ENCODE measurements around the gene CACNA2D3. TPM values are rescaled to one million over a fixed set of nuclear protein-coding genes. Genes with fewer than 3 reads are reported as not detected.

Gene CACNA2D3
- total RNA-seq, 1 experiment from 2014 or later = not detected

DNA sequence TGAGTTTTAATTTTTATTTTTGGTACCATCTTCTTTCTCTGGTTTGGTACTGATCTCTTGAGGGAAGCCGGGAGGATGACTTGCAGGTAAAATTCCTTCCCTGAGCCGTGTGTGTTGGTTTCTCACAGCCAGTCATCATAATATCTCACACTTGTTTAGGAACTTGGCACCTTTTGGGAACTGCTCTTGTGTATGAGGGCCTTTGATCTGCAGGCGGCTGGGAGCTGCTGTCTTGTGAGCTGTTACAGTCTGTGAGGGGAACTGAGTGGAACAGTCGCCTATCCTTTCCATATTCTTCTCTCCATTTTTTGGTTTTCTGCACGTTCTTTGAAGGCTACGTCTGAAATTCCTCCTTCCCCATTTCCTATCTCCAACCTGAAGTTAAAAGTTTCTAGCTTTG lies 75.2 kb downstream of the CACNA2D3 start:
- DNase-seq = no peak
- H3K9me3 ChIP-seq = no peaks in the 10 kb centered on the region
- no peaks in the 10 kb centered on the region for H3K4me1 ChIP-seq
- Mint-ChIP-seq H3K4me1 (ENCODE audit: low read depth, unreplicated experiment) (no peaks in the 10 kb centered on the region), H3K27ac (ENCODE audit: unreplicated experiment) (no peak overlapping the region), H3K27me3 (ENCODE audit: insufficient read depth, unreplicated experiment) (peaks cover 15% of the 10 kb centered on the region), H3K4me3 (ENCODE audit: unreplicated experiment) (no peak overlapping the region), H3K9me3 (ENCODE audit: unreplicated experiment) (no peaks in the 10 kb centered on the region), H3K36me3 (ENCODE audit: insufficient read depth, unreplicated experiment) (no peaks in the 10 kb centered on the region)
- H3K4me3 ChIP-seq (ENCODE audit: low read depth, low read length) = no peak overlapping the region
- TF ChIP-seq, protein P1, sequence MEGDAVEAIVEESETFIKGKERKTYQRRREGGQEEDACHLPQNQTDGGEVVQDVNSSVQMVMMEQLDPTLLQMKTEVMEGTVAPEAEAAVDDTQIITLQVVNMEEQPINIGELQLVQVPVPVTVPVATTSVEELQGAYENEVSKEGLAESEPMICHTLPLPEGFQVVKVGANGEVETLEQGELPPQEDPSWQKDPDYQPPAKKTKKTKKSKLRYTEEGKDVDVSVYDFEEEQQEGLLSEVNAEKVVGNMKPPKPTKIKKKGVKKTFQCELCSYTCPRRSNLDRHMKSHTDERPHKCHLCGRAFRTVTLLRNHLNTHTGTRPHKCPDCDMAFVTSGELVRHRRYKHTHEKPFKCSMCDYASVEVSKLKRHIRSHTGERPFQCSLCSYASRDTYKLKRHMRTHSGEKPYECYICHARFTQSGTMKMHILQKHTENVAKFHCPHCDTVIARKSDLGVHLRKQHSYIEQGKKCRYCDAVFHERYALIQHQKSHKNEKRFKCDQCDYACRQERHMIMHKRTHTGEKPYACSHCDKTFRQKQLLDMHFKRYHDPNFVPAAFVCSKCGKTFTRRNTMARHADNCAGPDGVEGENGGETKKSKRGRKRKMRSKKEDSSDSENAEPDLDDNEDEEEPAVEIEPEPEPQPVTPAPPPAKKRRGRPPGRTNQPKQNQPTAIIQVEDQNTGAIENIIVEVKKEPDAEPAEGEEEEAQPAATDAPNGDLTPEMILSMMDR (IDR thresholded peaks at IDR 0.05; ENCODE audit: insufficient read depth in 1 of 2, low read depth in 1 of 2, low read length in 1 of 2, severe bottlenecking in 1 of 2, unreplicated experiment in 1 of 2) = no peak
- peaks cover 2% of the 10 kb centered on the region; the same call in 1 of the 2 replicates for H3K27me3 ChIP-seq (replicated peaks; ENCODE audit: control insufficient read depth, insufficient read depth, low read length)
- no TSS peak for BruUV-seq (replicated peaks)
- H3K36me3 ChIP-seq (ENCODE audit: control insufficient read depth, insufficient read depth, low read length) = no peaks in the 10 kb centered on the region
- intact Hi-C loops (cut with micrococcal nuclease; ENCODE audit: unreplicated experiment) = no loop called here
- POLR2A ChIA-PET = no interaction called here
- CTCF ChIA-PET = no interaction called here

DNA sequence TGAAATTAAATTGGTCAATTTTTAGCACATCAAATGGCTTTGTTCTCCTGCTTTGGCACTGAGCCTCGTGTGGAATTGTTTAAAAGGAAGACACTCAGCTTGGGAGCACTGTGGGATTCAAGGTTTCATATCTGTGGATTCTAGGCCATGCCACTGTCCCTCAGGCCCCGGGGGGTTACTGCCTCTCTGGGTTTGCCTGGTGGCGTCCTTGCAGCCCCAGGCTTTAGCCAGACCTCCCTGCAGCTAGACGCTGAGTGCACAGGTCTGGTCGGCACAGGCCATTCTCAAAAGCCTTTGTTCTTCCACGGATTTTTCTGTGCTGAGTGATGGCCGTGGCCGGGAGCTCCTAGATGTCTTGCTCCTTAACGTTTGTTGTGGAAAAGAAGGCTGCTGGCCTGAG lies 76.2 kb downstream of the CACNA2D3 start:
- H3K4me3 Mint-ChIP-seq (ENCODE audit: unreplicated experiment) = no peak overlapping the region
- H3K27me3 Mint-ChIP-seq (ENCODE audit: insufficient read depth, unreplicated experiment) = peaks cover 16% of the 10 kb centered on the region
- H3K9me3 Mint-ChIP-seq (ENCODE audit: unreplicated experiment) = no peaks in the 10 kb centered on the region
- no peaks in the 10 kb centered on the region for H3K36me3 Mint-ChIP-seq (ENCODE audit: insufficient read depth, unreplicated experiment)
- H3K4me1 ChIP-seq = no peaks in the 10 kb centered on the region
- H3K4me3 ChIP-seq (ENCODE audit: low read depth, low read length) = no peak overlapping the region
- TF ChIP-seq, protein P1 (IDR thresholded peaks at IDR 0.05; ENCODE audit: insufficient read depth in 1 of 2, low read depth in 1 of 2, low read length in 1 of 2, severe bottlenecking in 1 of 2, unreplicated experiment in 1 of 2) = no peak
- peaks cover 2% of the 10 kb centered on the region; the same call in 1 of the 2 replicates for H3K27me3 ChIP-seq (replicated peaks; ENCODE audit: control insufficient read depth, insufficient read depth, low read length)
- CTCF ChIA-PET = no interaction called here
- H3K4me1 Mint-ChIP-seq (ENCODE audit: low read depth, unreplicated experiment) = no peaks in the 10 kb centered on the region
- H3K9me3 ChIP-seq = no peaks in the 10 kb centered on the region
- intact Hi-C loops (cut with micrococcal nuclease; ENCODE audit: unreplicated experiment) = no loop called here
- no TSS peak for BruUV-seq (replicated peaks)
- no peaks in the 10 kb centered on the region for H3K36me3 ChIP-seq (ENCODE audit: control insufficient read depth, insufficient read depth, low read length)
- DNase-seq = no peak
- H3K27ac Mint-ChIP-seq (ENCODE audit: unreplicated experiment) = no peak overlapping the region
- POLR2A ChIA-PET = no interaction called here

DNA sequence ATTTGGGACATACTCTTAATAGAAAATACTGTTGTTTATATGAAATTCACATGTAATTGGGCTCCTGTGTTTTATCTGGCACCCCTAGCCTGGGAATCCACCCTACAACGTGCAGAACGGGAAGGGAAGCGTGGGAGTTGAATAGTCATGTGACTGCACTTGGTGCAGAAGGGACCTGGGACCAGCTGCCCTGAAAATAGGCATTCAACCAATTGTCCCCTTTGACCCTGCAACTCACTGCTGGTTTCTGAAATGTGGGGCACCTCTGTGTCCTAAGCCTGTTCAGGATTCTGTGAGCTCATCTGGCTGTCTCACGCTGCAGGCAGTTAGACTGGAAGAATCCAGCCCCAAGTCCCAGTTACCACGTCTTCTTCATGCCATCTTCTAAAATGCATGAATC lies 79.7 kb downstream of the CACNA2D3 start:
- Histone ChIP-seq H3K4me3 (ENCODE audit: low read depth, low read length) (no peak overlapping the region), H3K36me3 (ENCODE audit: control insufficient read depth, insufficient read depth, low read length) (no peaks in the 10 kb centered on the region), H3K27me3 (replicated peaks; ENCODE audit: control insufficient read depth, insufficient read depth, low read length) (no peaks in the 10 kb centered on the region; the same call in 1 of the 2 replicates), H3K4me1 (no peaks in the 10 kb centered on the region), H3K9me3 (no peaks in the 10 kb centered on the region)
- intact Hi-C loops (cut with micrococcal nuclease; ENCODE audit: unreplicated experiment) = no loop called here
- H3K36me3 Mint-ChIP-seq (ENCODE audit: insufficient read depth, unreplicated experiment) = no peaks in the 10 kb centered on the region
- H3K27me3 Mint-ChIP-seq (ENCODE audit: insufficient read depth, unreplicated experiment) = peaks cover 24% of the 10 kb centered on the region
- H3K9me3 Mint-ChIP-seq (ENCODE audit: unreplicated experiment) = no peaks in the 10 kb centered on the region
- no peak overlapping the region for H3K27ac Mint-ChIP-seq (ENCODE audit: unreplicated experiment)
- H3K4me3 Mint-ChIP-seq (ENCODE audit: unreplicated experiment) = no peak overlapping the region
- ChIA-PET POLR2A (no interaction called here), CTCF (no interaction called here)
- no peaks in the 10 kb centered on the region for H3K4me1 Mint-ChIP-seq (ENCODE audit: low read depth, unreplicated experiment)
- no peak for DNase-seq
- TF ChIP-seq, protein P1 (IDR thresholded peaks at IDR 0.05; ENCODE audit: insufficient read depth in 1 of 2, low read depth in 1 of 2, low read length in 1 of 2, severe bottlenecking in 1 of 2, unreplicated experiment in 1 of 2) = no peak
- no TSS peak for BruUV-seq (replicated peaks)

Measured in Caco-2 (cell line).